HG02610 (cell line): ENCODE data around the gene KRTAP9-8.
"Not testable (repeated sequence)": the region's sequence is repeated elsewhere in the genome, so short reads cannot be mapped to it uniquely, and the experiment has no call there.

Experiments
- ATAC-seq: cut with Tn5 transposase; IDR thresholded peaks from one replicate; pipeline ENCODE4 v1.9.1; 2021; ENCODE audit warnings: mild to moderate bottlenecking, moderate library complexity; ENCODE audit not compliant: unreplicated experiment

Gene KRTAP9-8

GRCh38 chr17:41255381-41256290, 17.8 kb downstream of the KRTAP9-8 start, which contains the start of gene KRTAP9-9:
Gene KRTAP9-9 (plus strand): TSS chr17:41255384.
- not testable (repeated sequence) for ATAC-seq

- ATAC-seq, result no peak
These were observed 18.5 kb downstream of the KRTAP9-8 start for GRCh38 chr17:41256291-41256685.

GRCh38 chr17:41258406-41258805, 20.6 kb downstream of the KRTAP9-8 start:
- no peak for ATAC-seq

- ATAC-seq, result no peak
These were observed 25.4 kb downstream of the KRTAP9-8 start for GRCh38 chr17:41263212-41263611.

- ATAC-seq, result no peak
These were observed 26.8 kb downstream of the KRTAP9-8 start for GRCh38 chr17:41264599-41264998.

- no peak for ATAC-seq
These were observed 27.3 kb downstream of the KRTAP9-8 start, which contains the start of gene KRTAP9-6 for GRCh38 chr17:41265078-41265477. Gene KRTAP9-6 (plus strand): TSS chr17:41265378. CDS start chr17:41265378, 0 bp downstream.

GRCh38 chr17:41267711-41268110, 29.9 kb downstream of the KRTAP9-8 start:
- no peak for ATAC-seq

GRCh38 chr17:41271323-41271722, 33.5 kb downstream of the KRTAP9-8 start:
- not testable (repeated sequence) for ATAC-seq

GRCh38 chr17:41271858-41272257, 34.1 kb downstream of the KRTAP9-8 start:
- ATAC-seq, result no peak

- not testable (repeated sequence) for ATAC-seq
These were observed 37.9 kb downstream of the KRTAP9-8 start, which contains the start of gene KRTAP9-7 for GRCh38 chr17:41275648-41276190. Gene KRTAP9-7 (plus strand): TSS chr17:41275698. CDS start chr17:41275698, 0 bp downstream.

- ATAC-seq, result no peak
These were observed 40.6 kb downstream of the KRTAP9-8 start for GRCh38 chr17:41278176-41278955.

- no peak for ATAC-seq
These were observed 46.2 kb downstream of the KRTAP9-8 start for GRCh38 chr17:41284043-41284442.

- ATAC-seq, result no peak
These were observed 46.7 kb downstream of the KRTAP9-8 start for GRCh38 chr17:41284546-41284945.

GRCh38 chr17:41287050-41287449, 49.3 kb downstream of the KRTAP9-8 start:
- ATAC-seq, result no peak
